Esophagus muscularis mucosa (tissue), 4 donors: ENCODE results near the gene PRKCB.

Experiments
- CTCF ChIP-seq, 3 experiments: fragments of 200-600 bp in 2 of 3; fragments of 450-650 bp in 1 of 3; sonication (generic) in 2 of 3; IDR thresholded peaks; one replicate each; pipeline ENCODE4 v1.5.1; 2017 to 2019; ENCODE audit warnings: antibody characterized with exemption in 3 of 3, mild to moderate bottlenecking in 2 of 3, moderate library complexity in 1 of 3
- EP300 ChIP-seq: sonication (generic); formaldehyde crosslinking; IDR thresholded peaks from one replicate; pipeline ENCODE4 v1.6.1; 2017; ENCODE audit warnings: antibody characterized with exemption
- POLR2A ChIP-seq: fragments of 450-650 bp; IDR thresholded peaks from one replicate; pipeline ENCODE4 v1.6.1; 2017; ENCODE audit warnings: antibody characterized with exemption, moderate library complexity, mild to moderate bottlenecking, low read depth
- POLR2AphosphoS5 ChIP-seq, 2 donors: sonication (generic); formaldehyde crosslinking; IDR thresholded peaks; one replicate each; pipeline ENCODE4 v1.6.1; 2017; ENCODE audit warnings: antibody characterized with exemption in 2 of 2

DNA sequence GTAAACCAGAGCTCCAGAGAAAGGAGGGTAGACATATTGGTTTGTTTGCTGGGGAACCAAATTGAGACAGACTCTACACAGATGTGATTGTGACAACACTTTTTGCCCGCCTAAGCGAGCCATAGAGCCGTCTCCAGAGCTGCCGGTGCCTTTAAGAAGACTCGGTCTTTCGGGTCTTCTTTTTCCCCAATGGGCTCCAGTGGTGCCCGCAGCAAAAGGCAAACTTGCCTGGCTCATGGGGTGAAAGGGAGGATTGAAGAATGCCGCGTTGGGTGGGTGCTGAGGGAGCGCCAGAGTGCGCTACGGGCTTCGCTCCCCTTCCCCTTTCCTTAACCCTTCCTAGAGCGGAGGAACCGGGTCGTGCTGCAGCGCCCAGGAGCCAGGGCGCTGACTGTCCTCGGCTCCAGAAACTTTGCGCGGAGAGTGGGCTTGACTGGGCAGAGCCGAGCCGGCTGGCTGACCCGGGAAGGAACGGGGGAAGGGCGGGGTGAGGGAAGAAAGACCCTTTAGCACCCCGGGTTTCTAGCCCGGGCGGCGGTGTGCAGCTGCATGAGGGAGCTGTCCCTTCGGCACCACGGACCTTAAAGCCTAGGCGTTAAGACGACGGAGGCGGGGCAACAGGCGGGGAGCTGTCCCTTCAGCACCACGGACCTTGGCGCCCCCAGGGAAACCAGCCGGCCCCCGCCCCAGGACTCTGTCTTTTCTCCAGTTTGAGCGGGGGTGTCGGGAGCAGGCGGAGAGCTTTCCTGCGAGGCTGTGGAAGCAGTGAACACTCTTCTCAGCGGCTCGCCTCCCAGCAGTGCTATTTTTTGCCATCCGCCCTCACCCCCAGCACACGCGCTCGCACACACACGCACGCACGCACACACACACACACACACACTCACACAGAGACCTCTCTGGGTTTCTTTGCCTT is 419.9 kb downstream of the PRKCB start, which contains the start of gene CACNG3:
- no peak for TF ChIP-seq POLR2AphosphoS5 (IDR thresholded peaks at IDR 0.05)
- no peak for TF ChIP-seq POLR2A
- no peak for TF ChIP-seq CTCF (IDR thresholded peaks at IDR 0.05)
- no peak for TF ChIP-seq EP300
